ENCODE measurements around the gene CSMD2. TPM values are rescaled to one million over a fixed set of nuclear protein-coding genes. Genes with fewer than 3 reads are reported as not detected.

CSMD2 gene
- total and polyA plus RNA-seq, 2 experiments from 2014 or later, result 5.3 to 16.6 TPM

DNA sequence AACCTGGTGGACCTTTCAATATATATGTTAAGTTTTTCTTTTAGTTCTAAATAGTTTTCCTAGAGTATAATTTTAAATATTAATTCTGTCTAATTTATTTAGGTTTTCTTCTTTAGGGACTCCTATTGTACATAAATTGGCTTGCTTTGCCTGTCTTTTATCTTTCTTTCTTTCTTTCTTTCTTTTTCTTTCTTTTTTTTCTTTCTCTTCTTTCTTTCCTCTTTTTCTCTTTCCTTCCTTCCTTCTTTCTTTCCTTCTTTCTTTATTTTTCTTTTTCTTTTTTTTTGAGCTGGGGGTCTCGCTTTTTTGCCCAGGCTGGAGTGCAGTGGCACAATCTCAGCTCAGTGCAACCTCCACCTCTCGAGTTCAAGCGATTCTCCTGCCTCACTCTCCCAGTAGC, 657.4 kb downstream of the CSMD2 start:
- no peaks in the 10 kb centered on the region for H3K27me3 ChIP-seq (ENCODE audit: insufficient read depth)
- H2AFZ ChIP-seq, result no peak overlapping the region
- TF ChIP-seq, protein P1, sequence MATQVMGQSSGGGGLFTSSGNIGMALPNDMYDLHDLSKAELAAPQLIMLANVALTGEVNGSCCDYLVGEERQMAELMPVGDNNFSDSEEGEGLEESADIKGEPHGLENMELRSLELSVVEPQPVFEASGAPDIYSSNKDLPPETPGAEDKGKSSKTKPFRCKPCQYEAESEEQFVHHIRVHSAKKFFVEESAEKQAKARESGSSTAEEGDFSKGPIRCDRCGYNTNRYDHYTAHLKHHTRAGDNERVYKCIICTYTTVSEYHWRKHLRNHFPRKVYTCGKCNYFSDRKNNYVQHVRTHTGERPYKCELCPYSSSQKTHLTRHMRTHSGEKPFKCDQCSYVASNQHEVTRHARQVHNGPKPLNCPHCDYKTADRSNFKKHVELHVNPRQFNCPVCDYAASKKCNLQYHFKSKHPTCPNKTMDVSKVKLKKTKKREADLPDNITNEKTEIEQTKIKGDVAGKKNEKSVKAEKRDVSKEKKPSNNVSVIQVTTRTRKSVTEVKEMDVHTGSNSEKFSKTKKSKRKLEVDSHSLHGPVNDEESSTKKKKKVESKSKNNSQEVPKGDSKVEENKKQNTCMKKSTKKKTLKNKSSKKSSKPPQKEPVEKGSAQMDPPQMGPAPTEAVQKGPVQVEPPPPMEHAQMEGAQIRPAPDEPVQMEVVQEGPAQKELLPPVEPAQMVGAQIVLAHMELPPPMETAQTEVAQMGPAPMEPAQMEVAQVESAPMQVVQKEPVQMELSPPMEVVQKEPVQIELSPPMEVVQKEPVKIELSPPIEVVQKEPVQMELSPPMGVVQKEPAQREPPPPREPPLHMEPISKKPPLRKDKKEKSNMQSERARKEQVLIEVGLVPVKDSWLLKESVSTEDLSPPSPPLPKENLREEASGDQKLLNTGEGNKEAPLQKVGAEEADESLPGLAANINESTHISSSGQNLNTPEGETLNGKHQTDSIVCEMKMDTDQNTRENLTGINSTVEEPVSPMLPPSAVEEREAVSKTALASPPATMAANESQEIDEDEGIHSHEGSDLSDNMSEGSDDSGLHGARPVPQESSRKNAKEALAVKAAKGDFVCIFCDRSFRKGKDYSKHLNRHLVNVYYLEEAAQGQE (IDR thresholded peaks at IDR 0.05; ENCODE audit: unreplicated experiment), result no peak
- no peak for TF ChIP-seq NANOG (IDR thresholded peaks at IDR 0.05; ENCODE audit: borderline replicate concordance)
- TF ChIP-seq, protein P2, sequence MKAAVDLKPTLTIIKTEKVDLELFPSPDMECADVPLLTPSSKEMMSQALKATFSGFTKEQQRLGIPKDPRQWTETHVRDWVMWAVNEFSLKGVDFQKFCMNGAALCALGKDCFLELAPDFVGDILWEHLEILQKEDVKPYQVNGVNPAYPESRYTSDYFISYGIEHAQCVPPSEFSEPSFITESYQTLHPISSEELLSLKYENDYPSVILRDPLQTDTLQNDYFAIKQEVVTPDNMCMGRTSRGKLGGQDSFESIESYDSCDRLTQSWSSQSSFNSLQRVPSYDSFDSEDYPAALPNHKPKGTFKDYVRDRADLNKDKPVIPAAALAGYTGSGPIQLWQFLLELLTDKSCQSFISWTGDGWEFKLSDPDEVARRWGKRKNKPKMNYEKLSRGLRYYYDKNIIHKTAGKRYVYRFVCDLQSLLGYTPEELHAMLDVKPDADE (IDR thresholded peaks at IDR 0.05), result no peak
- no peaks in the 10 kb centered on the region for H3K27me3 Mint-ChIP-seq (ENCODE audit: insufficient read depth, low read depth, poor library complexity)
- H3K36me3 ChIP-seq (ENCODE audit: insufficient read depth), result no peaks in the 10 kb centered on the region
- H3K9me3 Mint-ChIP-seq, result peaks cover 25% of the 10 kb centered on the region
- ATAC-seq, result no peak
- no peak for DNase-seq (ENCODE audit: low spot score)
- H3K4me1 Mint-ChIP-seq, result 0 out of 3 replicates have a peak, but pooled peaks cover 2% of the 10 kb centered on the region
- no peaks in the 10 kb centered on the region for H4K20me1 ChIP-seq (replicated peaks; ENCODE audit: insufficient read depth)
- H3F3A ChIP-seq (replicated peaks; ENCODE audit: low read depth), result no peaks in the 10 kb centered on the region
- H3K9me2 ChIP-seq (ENCODE audit: insufficient read depth), result no peaks in the 10 kb centered on the region
- H3K36me3 Mint-ChIP-seq (ENCODE audit: low read depth), result no peaks in the 10 kb centered on the region
- no peak overlapping the region for H3K27ac ChIP-seq (ENCODE audit: low read depth)
- no peaks in the 10 kb centered on the region for H3K79me2 ChIP-seq (replicated peaks; ENCODE audit: insufficient read depth)
- H3K4me1 ChIP-seq (ENCODE audit: insufficient read depth), result no peaks in the 10 kb centered on the region
- no peak overlapping the region for H3K27ac Mint-ChIP-seq
- no peak overlapping the region for H3K4me2 ChIP-seq
- no peak overlapping the region for H3K4me3 Mint-ChIP-seq
- H3K4me3 ChIP-seq, result no peak overlapping the region

DNA sequence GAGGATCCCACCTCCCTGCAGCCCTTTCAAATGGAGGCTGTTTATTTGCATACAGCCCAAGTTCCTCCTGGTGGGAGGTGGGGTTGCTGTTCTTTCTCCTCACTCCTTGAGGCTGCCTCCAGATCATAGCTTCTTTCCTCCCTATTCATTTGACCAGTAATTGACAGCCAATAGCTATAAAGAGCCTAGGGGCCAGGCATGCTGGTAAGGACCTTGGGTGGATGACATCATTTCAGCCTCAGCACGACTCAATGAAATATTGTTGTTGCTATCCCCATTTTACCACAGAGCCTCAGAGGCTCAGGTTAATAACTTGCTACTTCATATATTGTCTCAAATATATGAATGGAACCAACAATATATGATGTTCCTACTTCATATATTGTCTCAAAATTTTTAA, 661.5 kb downstream of the CSMD2 start:
- no peak for DNase-seq (ENCODE audit: low spot score)
- Mint-ChIP-seq H3K4me1 (peaks cover 7% of the 10 kb centered on the region), H3K27me3 (ENCODE audit: insufficient read depth, low read depth, poor library complexity) (peaks cover 3% of the 10 kb centered on the region), H3K9me3 (peaks cover 14% of the 10 kb centered on the region), H3K36me3 (ENCODE audit: low read depth) (no peaks in the 10 kb centered on the region; the same call in 2 of the 3 replicates), H3K27ac (no peak overlapping the region), H3K4me3 (no peak overlapping the region)
- H3K27ac ChIP-seq (ENCODE audit: low read depth), result no peak overlapping the region
- H3K4me2 ChIP-seq, result no peak overlapping the region
- no peaks in the 10 kb centered on the region for H3K4me1 ChIP-seq (ENCODE audit: insufficient read depth)
- H3K27me3 ChIP-seq (ENCODE audit: insufficient read depth), result no peaks in the 10 kb centered on the region
- H3K9me2 ChIP-seq (ENCODE audit: insufficient read depth), result no peaks in the 10 kb centered on the region
- H4K20me1 ChIP-seq (replicated peaks; ENCODE audit: insufficient read depth), result no peaks in the 10 kb centered on the region
- TF ChIP-seq ZNF114 (CRISPR knock-in tag; IDR thresholded peaks at IDR 0.05) (no peak), STAT1 (IDR thresholded peaks at IDR 0.05; ENCODE audit: unreplicated experiment) (no peak), NANOG (IDR thresholded peaks at IDR 0.05; ENCODE audit: borderline replicate concordance) (no peak), CREB1 (CRISPR knock-in tag; IDR thresholded peaks at IDR 0.05; ENCODE audit: low read depth) (no peak), EZH2 (IDR thresholded peaks at IDR 0.05; ENCODE audit: low read depth, unreplicated experiment) (no peak)
- TF ChIP-seq, protein P2 (IDR thresholded peaks at IDR 0.05), result no peak
- TF ChIP-seq, protein P1 (IDR thresholded peaks at IDR 0.05; ENCODE audit: unreplicated experiment), result no peak
- ATAC-seq, result no peak
- H2AFZ ChIP-seq, result no peak overlapping the region
- no peaks in the 10 kb centered on the region for H3K36me3 ChIP-seq (ENCODE audit: insufficient read depth)
- H3K79me2 ChIP-seq (replicated peaks; ENCODE audit: insufficient read depth), result no peaks in the 10 kb centered on the region
- H3K4me3 ChIP-seq, result no peak overlapping the region
- no peaks in the 10 kb centered on the region for H3F3A ChIP-seq (replicated peaks; ENCODE audit: low read depth)
